Activated CD4-positive, alpha-beta T cell treated with anti-CD3 and anti-CD28 coated beads, Interleukin-2, amount 50 U/mL, for 4 hours (primary cell): ENCODE results near the gene HDGFL1.

Experiments used
- DNase-seq, 2 experiments: peaks; one replicate each; pipeline ENCODE4 v3.0.0-alpha.2; 2020

HDGFL1 gene

DNA sequence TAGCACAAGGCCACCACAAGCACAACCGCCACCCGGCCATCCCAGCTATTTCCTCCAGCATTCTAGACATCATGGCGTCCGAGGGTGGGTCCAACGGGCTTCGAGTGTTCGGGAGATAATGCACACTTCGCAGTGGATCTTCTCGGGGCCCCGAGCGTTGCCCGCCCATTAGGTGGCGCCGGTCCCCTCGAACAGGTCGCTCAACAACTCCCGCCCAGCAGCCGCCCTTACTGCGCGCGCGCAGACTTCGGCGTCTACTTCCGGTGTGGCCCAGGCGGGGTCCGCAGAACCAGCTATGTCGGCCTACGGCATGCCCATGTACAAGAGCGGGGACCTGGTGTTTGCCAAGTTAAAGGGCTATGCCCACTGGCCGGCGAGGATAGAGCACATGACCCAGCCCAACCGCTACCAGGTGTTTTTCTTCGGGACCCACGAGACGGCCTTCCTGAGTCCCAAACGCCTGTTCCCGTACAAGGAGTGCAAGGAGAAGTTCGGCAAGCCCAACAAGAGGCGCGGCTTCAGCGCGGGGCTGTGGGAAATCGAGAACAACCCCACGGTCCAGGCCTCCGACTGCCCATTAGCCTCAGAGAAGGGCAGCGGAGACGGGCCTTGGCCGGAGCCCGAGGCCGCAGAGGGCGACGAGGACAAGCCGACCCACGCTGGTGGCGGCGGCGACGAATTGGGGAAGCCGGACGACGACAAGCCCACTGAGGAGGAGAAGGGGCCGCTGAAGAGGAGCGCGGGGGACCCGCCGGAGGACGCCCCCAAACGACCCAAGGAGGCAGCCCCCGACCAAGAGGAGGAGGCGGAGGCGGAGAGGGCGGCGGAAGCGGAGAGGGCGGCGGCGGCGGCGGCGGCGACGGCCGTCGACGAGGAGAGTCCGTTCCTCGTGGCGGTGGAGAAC lies at the start of gene HDGFL1:
HDGFL1 (plus strand) TSS at position 286 of the 904 bp plus-strand sequence; CDS start at position 296, 10 bp downstream.
- no peak for DNase-seq

DNA sequence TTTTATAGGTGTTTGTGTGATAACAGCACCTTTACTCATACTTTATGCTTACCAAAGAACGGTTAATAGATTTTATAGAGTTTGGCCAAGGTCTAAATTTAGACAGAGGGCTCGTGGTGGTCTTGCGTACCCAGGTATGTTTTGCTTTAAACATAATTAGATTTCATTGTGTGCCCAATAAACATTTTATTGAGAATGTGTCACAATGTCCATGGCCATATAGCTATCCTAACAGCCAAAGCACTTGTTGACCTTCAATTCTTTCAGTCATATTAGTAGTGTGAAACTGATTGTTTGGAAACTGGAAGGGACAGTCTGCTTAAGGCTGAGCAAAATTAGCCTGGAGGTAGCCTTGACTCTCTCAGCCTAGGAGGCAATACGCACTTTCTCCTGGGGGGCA lies 48.3 kb upstream of the HDGFL1 start:
- no peak for DNase-seq

DNA sequence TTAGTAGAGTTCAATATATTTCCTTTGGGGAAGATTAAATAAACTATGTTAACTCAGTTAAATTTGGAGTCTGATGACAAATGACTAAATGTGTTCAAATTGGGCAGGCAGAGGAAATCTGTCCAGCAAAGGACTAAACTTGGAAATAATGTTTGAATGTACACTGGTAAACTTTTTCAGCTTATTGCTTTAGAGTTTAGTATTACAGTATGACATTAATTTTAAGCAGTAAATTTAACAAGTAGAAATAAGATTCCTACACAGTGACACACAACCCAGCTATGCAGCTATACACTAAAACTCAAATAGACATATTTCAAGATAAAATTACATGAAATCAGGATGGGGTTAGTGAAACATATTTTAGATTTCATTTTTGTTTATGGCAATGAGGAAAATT lies 42.6 kb upstream of the HDGFL1 start:
- DNase-seq, result no peak

DNA sequence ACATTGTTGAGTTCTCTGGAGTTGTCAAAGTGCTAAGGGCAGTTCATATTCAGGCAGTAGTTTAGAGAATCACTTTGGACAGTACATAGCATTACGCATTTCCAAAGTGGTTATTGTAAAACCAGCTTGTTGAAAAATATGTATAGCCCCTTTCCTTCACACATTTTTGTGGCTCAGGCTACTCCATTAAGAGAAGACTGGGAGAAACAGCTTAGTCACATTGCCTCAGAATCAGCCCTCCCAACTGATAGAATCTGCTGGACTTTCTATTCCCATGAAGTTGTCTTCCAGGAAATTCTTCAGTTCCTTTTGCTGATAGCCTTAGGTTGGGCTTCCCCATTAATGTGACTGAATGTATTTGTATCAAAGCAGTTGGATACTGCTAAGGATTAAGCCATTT lies 39.5 kb upstream of the HDGFL1 start:
- DNase-seq, result no peak

DNA sequence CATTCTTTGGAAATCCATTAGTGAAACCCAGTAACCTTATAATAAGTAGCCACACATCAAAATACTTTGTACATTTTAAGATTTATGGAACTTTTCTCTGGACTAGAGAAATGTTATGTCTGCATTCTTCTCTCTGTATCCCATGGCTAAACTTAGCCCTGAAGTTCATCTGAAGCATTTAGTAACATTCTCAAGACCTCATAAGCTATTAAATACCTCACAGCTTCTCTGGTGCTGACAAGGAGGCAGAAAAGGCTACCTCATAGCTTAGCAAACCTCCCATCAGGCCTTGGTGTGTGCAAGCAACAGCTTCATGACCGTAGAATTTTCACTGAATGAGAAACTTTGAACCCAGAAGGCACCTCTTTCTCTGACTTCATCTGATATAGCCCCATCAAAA lies 38.9 kb upstream of the HDGFL1 start:
- DNase-seq, result no peak

DNA sequence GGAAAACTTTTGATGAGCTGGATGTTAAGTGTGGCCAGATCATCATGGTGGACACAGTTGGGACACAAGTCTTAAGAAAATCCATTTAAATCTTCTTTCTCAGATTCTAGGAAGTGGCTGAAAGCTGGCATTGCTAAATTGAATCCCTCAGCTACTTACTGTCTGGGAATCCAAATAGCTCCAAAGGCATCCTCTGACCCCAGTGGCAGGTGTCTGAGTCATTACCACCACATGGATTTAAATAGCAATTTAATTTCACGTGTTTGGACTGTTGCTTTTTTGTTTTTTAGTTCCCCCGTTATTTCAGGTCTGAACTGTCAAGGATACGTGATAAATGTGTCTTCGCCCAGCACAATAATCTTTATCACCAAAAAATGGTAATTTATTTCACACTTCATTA lies 33.2 kb upstream of the HDGFL1 start:
- no peak for DNase-seq

DNA sequence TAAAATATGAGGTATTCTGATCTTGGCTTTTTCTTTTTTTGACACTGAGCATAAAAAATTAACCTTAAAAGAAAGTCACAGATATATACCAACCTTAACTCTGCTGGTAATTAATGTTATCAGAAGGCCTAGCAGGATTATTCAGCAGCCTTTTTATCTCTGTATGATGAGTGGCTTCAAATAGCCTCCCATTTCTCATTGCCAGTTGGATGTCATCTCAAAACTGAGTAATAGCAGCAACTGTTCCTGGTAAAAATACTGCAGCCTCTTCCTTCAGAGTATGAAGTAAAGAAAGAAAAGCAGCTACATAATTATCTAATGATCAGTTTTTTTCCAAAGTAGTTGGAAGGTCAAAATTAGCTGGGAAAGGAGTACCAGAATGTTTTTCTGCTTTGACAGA lies 24.9 kb upstream of the HDGFL1 start:
- DNase-seq, result no peak

DNA sequence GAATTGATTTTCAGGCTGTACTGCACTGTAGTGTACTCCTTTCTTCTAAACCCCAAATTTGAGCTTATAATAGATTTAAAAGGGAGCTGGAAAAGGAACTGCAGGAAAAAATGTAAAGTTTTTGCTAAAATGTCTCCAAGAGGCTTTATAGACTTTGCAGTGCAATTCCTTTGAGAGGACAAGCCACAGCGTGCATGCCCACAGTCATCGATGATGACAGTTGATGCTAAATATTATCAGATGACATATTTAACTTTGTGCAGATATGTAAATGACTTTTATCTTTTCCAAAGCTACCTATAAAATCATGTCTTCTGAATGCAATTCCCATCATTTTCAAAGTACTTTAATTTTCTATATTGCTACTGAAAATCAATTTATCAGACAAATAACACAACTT lies 24.3 kb upstream of the HDGFL1 start:
- no peak for DNase-seq

DNA sequence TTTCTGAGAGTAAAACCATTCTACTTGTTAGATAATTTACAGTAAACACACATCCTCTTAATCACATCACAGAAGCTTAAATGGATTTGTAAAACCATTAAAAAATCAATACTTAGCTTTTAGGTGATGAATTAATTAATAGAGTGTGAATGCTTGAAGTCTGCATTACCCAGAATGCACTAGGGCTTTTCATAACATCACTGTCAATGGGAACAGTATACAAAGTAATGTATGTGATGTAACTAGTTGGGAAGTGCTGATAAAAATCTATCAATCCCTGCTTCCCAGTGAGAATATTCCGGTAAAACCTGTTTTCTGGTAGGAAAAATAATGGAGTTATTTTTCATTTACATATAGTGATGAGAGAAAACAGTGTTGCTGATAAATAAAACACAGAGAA lies 23.1 kb upstream of the HDGFL1 start:
- DNase-seq, result no peak

DNA sequence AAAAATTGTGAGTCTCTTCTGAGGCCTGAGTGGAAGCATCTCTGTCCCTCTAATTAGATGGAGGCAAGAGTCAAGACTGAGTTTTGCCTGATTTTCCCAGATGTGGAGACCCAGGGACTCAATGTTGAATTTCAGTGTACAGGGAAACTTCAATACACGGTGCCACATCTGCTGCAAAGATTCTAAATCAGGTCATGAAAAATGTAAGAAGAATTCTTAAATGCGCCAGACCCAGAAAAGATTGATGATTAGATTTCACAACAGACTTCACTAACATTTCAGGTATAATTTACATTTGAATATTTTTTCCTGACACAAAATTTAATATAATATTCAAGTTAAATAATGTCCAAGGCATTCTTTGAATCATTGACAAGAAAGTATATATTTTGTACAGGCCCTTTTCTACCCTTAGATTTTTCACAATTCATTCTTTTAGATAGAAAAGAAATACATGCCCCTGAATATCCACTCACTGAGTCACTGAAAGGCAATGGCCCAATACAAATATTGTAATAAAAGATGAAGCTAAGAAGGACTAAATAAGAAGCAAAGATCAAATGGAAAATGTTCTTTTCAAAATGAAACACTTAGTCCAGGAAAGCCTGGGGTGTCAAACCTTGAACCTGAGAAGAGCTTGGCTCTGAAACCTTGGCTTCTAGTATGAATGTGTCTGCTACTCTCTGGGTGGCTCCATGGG lies 18.2 kb upstream of the HDGFL1 start:
- no peak for DNase-seq

DNA sequence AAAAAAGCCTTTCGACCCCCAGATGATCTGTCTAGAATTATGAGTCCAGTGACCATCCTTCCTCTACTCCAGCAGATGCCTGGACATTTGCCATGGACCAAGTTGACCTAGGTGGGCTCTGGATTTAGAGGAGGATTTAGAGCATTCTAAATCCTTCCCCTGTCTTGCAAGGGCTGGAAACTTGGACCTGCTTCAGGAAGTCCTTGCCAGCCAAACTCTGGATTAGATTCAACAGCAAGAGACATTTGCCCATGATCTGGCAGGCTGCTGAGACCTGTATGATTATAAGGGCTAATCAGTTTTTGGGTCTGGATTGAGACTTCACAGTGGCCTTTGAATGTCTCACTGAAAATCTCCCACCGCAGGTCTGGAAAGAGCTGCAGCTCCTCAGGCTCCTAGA lies 13.1 kb upstream of the HDGFL1 start:
- no peak for DNase-seq

DNA sequence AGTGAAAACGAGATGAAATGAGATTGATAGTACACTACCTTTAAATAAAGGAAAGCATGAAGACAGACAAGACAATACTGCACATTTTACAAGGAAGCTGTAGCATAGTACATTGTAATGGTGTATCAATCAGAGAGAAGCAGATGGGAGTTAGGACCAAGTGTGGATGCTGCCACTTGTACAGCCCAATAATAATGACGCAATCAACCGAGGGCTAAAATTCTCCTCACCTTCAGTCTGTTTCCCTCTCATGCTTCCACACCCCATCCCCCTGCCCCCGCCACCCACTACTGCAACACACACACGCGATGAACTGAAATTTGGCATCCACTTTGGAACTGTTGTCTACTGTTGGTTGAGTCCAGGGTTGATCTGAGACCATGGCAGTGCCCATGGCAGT lies 12.4 kb upstream of the HDGFL1 start:
- DNase-seq, result no peak

DNA sequence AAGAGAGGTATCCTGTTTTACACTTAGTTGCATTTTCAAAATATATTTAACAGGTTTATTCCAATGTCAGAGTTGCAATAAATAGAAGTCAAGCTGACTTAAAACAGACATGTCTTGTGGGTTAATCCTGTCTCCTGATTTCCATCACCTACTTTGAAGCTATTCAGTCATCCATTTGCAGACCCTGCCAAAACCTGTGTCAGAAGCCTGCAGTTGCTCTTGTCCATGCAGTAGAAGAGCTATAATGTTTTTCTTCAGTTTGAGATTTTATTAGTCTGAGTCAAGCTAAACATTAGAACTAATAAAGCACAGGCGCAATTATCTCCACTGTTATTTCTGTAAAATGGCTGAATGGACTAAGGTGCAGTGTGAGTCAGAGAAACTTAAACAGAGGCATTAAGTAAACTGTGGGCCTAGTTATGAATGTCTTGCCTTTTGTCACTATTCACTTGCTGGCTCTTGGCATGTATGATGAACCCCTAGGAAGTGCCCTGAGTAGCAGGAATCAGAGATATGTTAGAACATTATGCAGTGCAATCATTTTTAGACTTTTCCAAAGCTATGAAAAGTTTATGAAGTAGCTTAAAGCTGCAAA lies 11.0 kb upstream of the HDGFL1 start:
- DNase-seq, result no peak

DNA sequence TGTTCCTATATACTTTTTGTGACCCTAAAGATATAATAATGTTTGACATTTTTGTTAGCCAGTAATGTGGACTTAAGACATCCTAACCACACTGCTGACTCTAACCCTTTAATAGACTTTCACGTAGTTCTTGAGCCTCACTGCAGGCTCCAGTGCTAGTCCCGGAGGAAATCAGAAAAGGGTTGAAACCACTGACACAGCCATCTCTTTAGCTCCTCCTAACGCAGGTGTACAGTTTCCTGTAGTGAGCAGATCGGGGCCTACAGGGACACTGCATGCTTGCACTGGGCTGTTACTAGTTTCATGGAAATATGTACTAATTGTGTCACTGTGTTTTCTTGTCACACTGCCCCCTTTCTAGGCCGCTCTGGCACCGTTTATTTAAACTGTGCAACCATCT lies 512 bp upstream of the HDGFL1 start:
- no peak for DNase-seq

DNA sequence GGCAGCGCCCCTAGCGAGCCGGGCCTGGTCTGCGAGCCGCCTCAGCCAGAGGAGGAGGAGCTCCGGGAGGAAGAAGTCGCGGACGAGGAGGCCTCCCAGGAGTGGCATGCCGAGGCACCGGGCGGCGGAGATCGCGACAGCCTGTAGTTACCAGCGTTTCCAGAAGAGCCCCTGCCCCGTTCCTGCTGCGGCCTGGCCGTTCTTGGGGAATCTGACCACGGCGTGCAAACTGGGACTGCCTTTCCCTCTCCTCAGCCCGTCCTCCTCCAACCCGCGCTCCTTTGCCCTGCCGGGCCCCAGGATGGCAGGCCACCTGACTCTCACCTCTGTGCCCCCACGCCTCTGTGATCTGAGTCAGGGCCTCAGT lies 802 bp downstream of the HDGFL1 start:
- no peak for DNase-seq

DNA sequence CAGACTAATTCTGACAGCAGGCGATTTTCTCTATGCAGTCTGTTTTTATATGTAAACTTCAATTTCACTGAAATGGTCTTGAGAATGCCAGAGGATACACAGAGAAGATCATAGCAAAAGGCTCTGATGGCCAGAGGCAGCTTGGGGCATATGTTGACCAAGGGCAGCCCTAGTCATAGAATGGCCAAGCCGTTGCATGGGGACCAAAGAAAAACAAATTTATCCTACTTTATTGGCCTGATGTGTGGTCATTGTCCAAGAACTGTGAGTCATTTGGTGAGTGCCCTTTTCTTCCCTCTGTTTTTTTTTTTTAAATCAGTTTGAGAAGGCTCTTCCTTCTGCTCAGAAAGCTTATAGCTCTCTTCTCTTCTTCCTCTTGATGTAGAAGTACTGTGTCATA lies 5.8 kb downstream of the HDGFL1 start:
- DNase-seq, result no peak

DNA sequence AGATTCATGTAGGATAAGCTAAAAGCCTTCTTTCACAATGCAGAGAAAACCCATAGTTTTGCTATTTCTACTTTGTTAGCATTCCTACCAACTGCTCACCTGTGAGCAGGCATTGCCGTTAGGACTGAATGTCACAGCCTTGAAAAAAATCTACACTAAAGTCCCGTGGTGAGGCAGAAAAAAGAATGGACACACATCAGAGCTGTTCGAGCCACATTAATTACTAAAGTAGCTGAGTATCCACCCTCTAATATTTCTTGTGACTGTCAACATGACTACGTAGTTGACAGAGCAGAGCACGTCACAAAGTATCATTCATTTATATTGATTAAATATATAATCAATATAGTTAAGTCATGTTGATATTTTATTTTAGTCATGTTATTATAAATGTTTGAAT lies 10.1 kb downstream of the HDGFL1 start:
- no peak for DNase-seq

DNA sequence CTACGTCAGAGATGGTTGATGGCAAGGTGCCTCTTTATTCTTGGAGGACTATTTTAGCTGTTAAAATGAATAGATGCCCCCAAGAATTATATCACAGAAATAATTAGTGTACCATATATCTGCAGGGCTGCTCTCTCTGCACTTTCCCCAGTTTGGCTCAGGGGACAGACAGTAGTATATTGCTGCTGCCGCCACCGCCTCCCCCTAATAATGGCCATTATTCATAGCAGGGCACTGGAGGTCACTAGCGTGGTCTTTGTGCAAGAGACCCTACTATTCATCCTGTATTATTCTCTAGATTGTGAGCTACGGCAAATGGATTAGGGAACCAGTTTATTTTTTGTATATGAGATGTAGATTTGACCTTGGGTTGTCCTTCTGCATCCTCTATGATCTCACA lies 11.0 kb downstream of the HDGFL1 start:
- DNase-seq, result no peak

DNA sequence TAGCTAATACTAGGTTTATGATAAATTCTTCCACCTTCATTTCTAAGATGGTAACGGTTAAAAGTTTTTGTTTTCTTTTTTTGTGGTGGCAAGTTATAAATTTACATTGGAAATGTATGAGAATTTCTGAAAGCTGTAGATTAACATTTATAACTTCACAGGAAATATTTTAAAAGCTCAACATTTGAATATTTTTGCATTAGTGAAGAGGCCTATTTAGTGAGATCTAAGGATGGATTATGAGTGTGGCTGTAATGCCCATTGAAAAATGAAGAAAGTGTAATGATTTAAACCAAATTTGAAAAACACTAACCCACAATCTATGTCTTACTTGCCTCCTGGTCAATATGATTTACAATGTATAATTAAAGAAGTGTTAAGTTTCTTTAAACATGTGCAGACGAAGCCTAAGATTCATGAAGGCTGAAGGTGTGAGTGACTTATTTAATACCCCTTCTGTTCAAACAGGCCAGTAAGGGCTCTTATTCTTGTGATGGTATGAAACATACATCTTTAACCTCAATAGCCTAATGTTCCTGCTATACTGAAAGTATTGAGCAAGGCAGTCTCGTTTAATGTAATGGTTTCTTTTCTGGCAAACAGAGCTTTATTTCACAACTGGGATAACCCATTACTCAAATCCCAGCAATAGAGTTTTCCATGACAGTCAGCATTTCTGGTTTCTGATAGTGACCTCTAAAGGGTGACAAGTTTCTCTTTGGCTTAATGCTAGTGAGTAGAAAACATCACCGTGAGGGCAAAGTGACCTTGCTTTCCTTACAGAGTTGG lies 13.2 kb downstream of the HDGFL1 start:
- DNase-seq, result no peak

DNA sequence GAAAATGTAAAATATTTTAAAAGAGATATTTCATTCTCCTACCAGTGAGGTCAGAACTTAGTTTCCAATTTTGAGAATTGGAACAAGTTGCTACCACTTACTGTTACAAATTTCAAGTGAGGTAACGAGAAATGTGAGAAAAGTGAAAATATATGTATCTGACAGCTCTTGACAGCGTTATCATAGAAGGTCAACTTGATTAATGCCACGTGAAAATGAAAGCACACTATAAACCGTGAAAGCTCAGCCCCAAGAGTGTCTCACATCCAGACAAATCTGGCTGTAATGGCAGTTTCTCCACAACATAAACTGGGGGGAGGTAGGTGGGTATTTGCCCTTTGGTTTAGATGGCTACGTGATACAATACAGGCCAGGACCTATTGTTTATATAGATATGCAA lies 13.9 kb downstream of the HDGFL1 start:
- DNase-seq, result no peak

DNA sequence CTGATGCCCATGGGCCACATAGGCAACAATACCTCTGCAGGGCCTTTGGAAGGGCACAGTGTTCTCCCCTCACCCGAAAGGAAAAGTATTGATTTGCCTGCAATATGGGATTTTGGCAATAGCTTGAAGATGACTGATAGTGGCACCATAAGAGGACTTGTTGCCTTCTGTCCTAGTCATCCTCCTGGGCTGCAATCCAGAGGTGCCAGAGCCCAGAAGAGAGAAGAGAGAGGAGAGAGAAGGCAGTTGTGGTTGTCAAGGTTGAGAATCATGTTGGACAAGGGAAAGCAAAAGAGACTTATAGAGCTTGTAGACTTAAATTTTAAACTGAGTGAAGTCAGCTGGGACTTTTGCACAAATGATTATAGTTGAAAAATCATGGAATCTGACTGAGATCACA lies 14.6 kb downstream of the HDGFL1 start:
- DNase-seq, result no peak

DNA sequence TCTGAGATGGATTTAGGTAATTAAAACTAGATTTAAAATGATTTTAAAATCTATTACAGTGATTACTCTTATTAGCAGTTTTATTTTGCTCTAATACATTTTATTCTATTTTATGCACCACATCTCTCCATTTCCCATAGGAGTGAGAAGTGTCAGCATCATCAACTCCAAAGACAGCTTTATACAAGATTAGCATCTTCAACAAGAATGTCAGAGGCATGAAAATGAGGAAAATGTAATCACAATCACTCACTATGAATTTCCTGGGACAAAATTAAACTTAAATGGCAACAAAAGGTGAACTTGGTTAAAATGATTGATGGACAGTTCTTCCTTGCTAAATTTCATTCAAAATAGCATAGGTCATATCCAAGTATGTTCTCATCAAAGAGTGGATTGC lies 19.8 kb downstream of the HDGFL1 start:
- no peak for DNase-seq

DNA sequence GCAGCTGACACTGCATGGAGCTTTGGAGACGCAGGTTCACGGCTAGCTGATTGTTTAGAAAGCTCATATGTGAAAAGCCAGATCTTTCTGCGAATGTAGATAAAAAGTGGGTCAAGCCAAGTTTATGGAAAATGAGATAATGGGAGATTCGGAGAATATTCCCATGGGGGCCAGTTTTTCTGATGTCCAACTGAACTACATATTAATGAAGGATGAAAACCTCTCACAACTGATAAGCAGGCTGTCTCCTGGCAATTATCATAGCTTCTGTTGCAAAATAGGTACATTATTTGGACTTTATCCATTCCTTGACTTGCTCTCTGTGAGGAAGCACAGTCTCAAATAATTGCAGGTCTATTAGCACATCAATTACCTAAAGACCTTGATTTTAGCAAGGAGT lies 21.1 kb downstream of the HDGFL1 start:
- no peak for DNase-seq
